Measurements from ENCODE around the gene RFXANK. TPM values are rescaled to one million over a fixed set of nuclear protein-coding genes. Genes with fewer than 3 reads are reported as not detected.

Gene RFXANK
- total and polyA plus RNA-seq, 9 of the 15 experiments (the other 6 are each of a cell fraction or from before 2014, with no cell fraction given): 68.6 to 181 (median 150) TPM

DNA sequence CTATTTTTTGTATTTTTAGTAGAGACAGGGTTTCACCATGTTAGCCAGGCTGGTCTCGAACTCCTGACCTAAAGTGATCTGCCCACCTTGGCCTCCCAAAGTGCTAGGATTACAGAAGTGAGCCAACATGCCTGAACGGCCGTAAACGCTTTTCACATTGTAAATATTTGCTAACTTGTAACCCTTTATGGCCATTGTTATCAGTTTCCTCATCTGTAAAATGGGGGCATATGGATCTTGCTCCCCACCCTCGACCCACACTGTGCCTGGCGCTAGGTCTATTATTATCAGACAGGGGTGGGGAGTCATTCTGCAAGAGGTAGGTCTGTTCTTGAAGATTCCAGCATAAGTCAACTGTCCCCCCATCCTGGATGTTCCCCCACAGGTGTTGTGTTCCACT lies 31.6 kb downstream of the RFXANK start:
- POLR2A ChIA-PET: no interaction called here
- intact Hi-C loops (cut with micrococcal nuclease) (no loop called here), in situ Hi-C loops (cut with MboI) (no loop called here)
- Histone ChIP-seq H3K9me3 (replicated peaks; ENCODE audit: control insufficient read depth, insufficient read depth, low read depth, low read length) (no peaks in the 10 kb centered on the region), H3K27me3 (ENCODE audit: control insufficient read depth in 2 of 2, insufficient read depth in 2 of 2, low read length in 2 of 2) (peaks cover 10 to 42% of the 10 kb centered on the region in 2 experiments; a peak in 3 of 5 replicates), H3K4me3 (no peak overlapping the region), H3K79me2 (ENCODE audit: control insufficient read depth, insufficient read depth, low read length) (no peaks in the 10 kb centered on the region), H4K20me1 (replicated peaks; ENCODE audit: control insufficient read depth, insufficient read depth, low read length) (peaks cover 4% of the 10 kb centered on the region; the same call in 1 of the 2 replicates), H3K36me3 (ENCODE audit: control insufficient read depth, insufficient read depth, low read length) (no peaks in the 10 kb centered on the region), H3K9me1 (ENCODE audit: control insufficient read depth, insufficient read depth, low read length) (no peaks in the 10 kb centered on the region), H3K27ac (ENCODE audit: extremely low read depth, low read depth, low read length) (no peak overlapping the region), H3K4me1 (replicated peaks in 1 of 2; ENCODE audit: control insufficient read depth in 2 of 2, insufficient read depth in 2 of 2, low read length in 2 of 2) (peaks cover 3 to 29% of the 10 kb centered on the region in 2 experiments; a peak in 4 of 5 replicates), H2AFZ (ENCODE audit: low read depth, low read length) (no peak overlapping the region), H3K9ac (ENCODE audit: insufficient read depth in 1 of 2, low read depth in 2 of 2, low read length in 2 of 2) (no peak overlapping the region), H3K4me2 (ENCODE audit: insufficient read depth, low read length) (no peak overlapping the region)
- ATAC-seq (no peak), FAIRE-seq (no peak), DNase-seq (ENCODE audit: extremely low read depth in 1 of 4, low spot score in 3 of 4) (no peak)
- no TSS peak for BruUV-seq (replicated peaks)
- CTCF ChIA-PET (ENCODE audit: low intra/inter-chr PET ratio): interaction anchor here (2.2 kb wide), 1 partner anchor 78 kb away, joined by 12 read pairs; no protein-coding TSS in a partner anchor
- no peak for TF ChIP-seq PHB (CRISPR knock-in tag; IDR thresholded peaks at IDR 0.05)
- peak; percentile 91 for TF ChIP-seq BCOR (IDR thresholded peaks at IDR 0.05)
- peak; percentile 63 for TF ChIP-seq RBM25 (IDR thresholded peaks at IDR 0.05; ENCODE audit: low read depth, low read length, severe bottlenecking)
- no peak for TF ChIP-seq ARNT (IDR thresholded peaks at IDR 0.05)
- TF ChIP-seq SUPT5H (IDR thresholded peaks at IDR 0.05): no peak
- TF ChIP-seq ADNP (tag; IDR thresholded peaks at IDR 0.05): peak; percentile 32; the same call in 1 of the 2 replicates
- TF ChIP-seq, protein P1, sequence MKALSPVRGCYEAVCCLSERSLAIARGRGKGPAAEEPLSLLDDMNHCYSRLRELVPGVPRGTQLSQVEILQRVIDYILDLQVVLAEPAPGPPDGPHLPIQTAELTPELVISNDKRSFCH (CRISPR knock-in tag; IDR thresholded peaks at IDR 0.05): no peak
- TF ChIP-seq, protein P1 (tag; IDR thresholded peaks at IDR 0.05): no peak
- TF ChIP-seq KDM1A (IDR thresholded peaks at IDR 0.05): peak; percentile 41 to 73; a peak in 2 of 4 replicates
- WGBS (ENCODE audit: insufficient coverage, low coverage, missing lambda C conversion rate): 33% methylated on average over 6 of the region's 6 CpGs

Data from K562 (cell line).